Uterus (tissue), 2 donors: Measurements from ENCODE around the gene ZBTB46.

Experiments
- POLR2A ChIP-seq, 2 donors: fragments of 450-650 bp; IDR thresholded peaks; one replicate each; pipeline ENCODE4 v1.6.1; 2016; ENCODE audit warnings: antibody characterized with exemption in 2 of 2, mild to moderate bottlenecking in 1 of 2, moderate library complexity in 1 of 2
- TF ChIP-seq, protein P1 (sequence below), 4 experiments: fragments of 200-600 bp in 2 of 4; fragments of 450-650 bp in 2 of 4; sonication (generic) in 2 of 4; IDR thresholded peaks; one replicate each; pipeline ENCODE4 v1.5.1; 2016 to 2019; ENCODE audit warnings: antibody characterized with exemption in 4 of 4, mild to moderate bottlenecking in 2 of 4, moderate library complexity in 1 of 4

DNA sequence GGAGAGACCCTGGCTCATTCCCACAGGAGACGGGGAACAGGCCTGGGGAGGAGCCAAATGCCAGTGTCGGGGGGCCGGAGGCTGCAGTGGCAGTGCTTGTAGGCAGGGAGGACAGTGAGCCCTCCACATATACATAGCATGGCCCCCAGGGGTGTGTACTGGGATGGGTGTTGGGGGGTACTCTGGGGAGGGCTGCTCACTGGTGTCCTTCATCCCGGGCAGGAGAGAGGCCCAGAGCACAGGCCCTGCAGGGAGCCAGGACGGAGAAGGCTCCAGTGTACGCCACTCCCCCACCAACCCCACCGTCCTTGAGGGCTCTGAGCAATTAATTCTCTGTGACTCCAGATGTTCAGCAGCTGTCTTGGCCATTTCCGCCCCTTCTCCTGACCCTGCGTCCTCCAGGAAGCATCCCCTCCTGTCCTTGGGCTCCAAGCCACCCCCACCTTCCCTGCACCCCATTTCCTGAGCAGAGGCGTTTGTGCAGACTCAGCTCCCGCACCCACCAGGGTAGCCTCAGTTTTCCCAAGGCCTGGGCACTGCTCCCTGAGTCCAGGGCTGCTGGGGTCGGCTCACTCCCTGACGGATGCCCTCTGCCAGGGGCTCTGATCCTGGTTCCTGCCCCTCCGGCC is 26.8 kb upstream of the ZBTB46 start:
- no peak for TF ChIP-seq POLR2A (IDR thresholded peaks at IDR 0.05)
- TF ChIP-seq, protein P1, sequence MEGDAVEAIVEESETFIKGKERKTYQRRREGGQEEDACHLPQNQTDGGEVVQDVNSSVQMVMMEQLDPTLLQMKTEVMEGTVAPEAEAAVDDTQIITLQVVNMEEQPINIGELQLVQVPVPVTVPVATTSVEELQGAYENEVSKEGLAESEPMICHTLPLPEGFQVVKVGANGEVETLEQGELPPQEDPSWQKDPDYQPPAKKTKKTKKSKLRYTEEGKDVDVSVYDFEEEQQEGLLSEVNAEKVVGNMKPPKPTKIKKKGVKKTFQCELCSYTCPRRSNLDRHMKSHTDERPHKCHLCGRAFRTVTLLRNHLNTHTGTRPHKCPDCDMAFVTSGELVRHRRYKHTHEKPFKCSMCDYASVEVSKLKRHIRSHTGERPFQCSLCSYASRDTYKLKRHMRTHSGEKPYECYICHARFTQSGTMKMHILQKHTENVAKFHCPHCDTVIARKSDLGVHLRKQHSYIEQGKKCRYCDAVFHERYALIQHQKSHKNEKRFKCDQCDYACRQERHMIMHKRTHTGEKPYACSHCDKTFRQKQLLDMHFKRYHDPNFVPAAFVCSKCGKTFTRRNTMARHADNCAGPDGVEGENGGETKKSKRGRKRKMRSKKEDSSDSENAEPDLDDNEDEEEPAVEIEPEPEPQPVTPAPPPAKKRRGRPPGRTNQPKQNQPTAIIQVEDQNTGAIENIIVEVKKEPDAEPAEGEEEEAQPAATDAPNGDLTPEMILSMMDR (IDR thresholded peaks at IDR 0.05), result no peak
